GM12891 (cell line): Measurements from ENCODE around the gene BRD2.

Experiments used
- POLR2A ChIP-seq: IDR thresholded peaks from 2 replicates; pipeline ENCODE4 v1.6.1; 2011; ENCODE audit warnings: low read depth, low read length, control low read depth
- POLR2AphosphoS5 ChIP-seq: IDR thresholded peaks from 2 replicates; pipeline ENCODE4 v1.6.1; 2011; ENCODE audit warnings: low read depth, low read length, control low read depth

- TF ChIP-seq POLR2A (no peak), POLR2AphosphoS5 (no peak)
Observed at GRCh38 chr6:33030245-33030644, 61.9 kb downstream of the BRD2 start.
